GM12891 (cell line): ENCODE results near the gene MTPN.

Source experiments
- PAX5 ChIP-seq: IDR thresholded peaks from 2 replicates; pipeline ENCODE4 v1.6.1; 2011; ENCODE audit warnings: low read length, moderate library complexity, mild to moderate bottlenecking; ENCODE audit not compliant: insufficient read depth, severe bottlenecking
- POLR2A ChIP-seq: IDR thresholded peaks from 2 replicates; pipeline ENCODE4 v1.6.1; 2011; ENCODE audit warnings: low read depth, low read length, control low read depth
- POLR2AphosphoS5 ChIP-seq: IDR thresholded peaks from 2 replicates; pipeline ENCODE4 v1.6.1; 2011; ENCODE audit warnings: low read depth, low read length, control low read depth
- POU2F2 ChIP-seq: IDR thresholded peaks from 2 replicates; pipeline ENCODE4 v1.6.1; 2011; ENCODE audit warnings: low read depth, mild to moderate bottlenecking, control low read depth, low read length, moderate library complexity
- SPI1 ChIP-seq: IDR thresholded peaks from 2 replicates; pipeline ENCODE4 v1.6.1; 2011; ENCODE audit warnings: low read depth, low read length, control low read depth
- TAF1 ChIP-seq: IDR thresholded peaks from 2 replicates; pipeline ENCODE4 v1.6.1; 2011; ENCODE audit warnings: low read depth, low read length, control low read depth

DNA sequence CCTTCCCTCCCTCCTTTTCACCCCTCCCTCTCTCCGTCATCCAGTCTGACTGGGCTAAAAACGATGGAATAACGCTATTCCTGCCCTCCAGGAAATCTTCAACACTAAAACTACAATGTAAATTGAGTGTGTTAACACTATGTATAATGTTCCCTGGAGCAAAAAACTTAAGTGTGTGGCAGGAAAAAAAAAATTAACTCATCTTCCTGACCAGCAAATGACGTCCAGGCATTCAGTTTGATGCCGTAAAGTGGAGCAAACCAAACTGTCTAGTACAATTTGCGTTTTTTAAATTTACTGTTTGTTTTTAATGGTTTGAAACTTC is 545 bp upstream of the MTPN start:
- TF ChIP-seq POLR2AphosphoS5 (no peak), POLR2A (no peak), TAF1 (no peak), PAX5 (no peak), SPI1 (no peak), POU2F2 (no peak)
